GM12878 (cell line): Measurements from ENCODE around the gene RNU1-2. TPM values are rescaled to one million over a fixed set of nuclear protein-coding genes. Genes with fewer than 3 reads are reported as not detected.

Experiments used
- ATAC-seq: fragments of 200-7000 bp; cut with Tn5 transposase; 3 replicates; pipeline ENCODE4 v1.9.1; 2020; ENCODE audit warnings: mild to moderate bottlenecking, moderate library complexity
- BruUV-seq: library from RNA; stranded (reverse); fragments of 400-500 nt; replicated peaks from 2 replicates; lab custom pipeline; 2021; lab: Mats Ljungman, UMichigan
- CTCF ChIA-PET: fragments of 300-600 bp; sonication (Branson Sonifier 250); formaldehyde crosslinking; extraction: SDS; loops from one replicate; lab custom pipeline; 2021; ENCODE audit warnings: inconsistent platforms; lab: Yijun Ruan, JAX
- POLR2A ChIA-PET: fragments of 350-600 bp; formaldehyde crosslinking; extraction: SDS; loops from one replicate; lab custom pipeline; 2021; ENCODE audit warnings: inconsistent platforms; lab: Charles Lee
- RAD21 ChIA-PET: fragments of 300-600 bp; sonication (Branson Sonifier 250); formaldehyde crosslinking; loops from one replicate; lab custom pipeline; 2023; ENCODE audit warnings: antibody characterized with exemption; ENCODE audit not compliant: unreplicated experiment; lab: Charles Lee
- SMC1A ChIA-PET: fragments of 300-600 bp; sonication (Branson Sonifier 250); formaldehyde crosslinking; loops from one replicate; lab custom pipeline; 2023; ENCODE audit not compliant: unreplicated experiment, uncharacterized antibody; lab: Charles Lee
- DNase-seq: peaks from one replicate; pipeline ENCODE4 v3.0.0-alpha.2; 2011; ENCODE audit warnings: low read depth, low spot score
- FAIRE-seq: peaks from 3 replicates; lab custom pipeline; 2011; peaks lifted over from hg19 to GRCh38; lab: Jason Lieb, UNC
- H2AFZ ChIP-seq: 2 replicates; pipeline ENCODE4 v1.6.0; 2011; ENCODE audit warnings: low read depth, low read length, control low read depth; ENCODE audit not compliant: control insufficient read depth
- H3K27ac ChIP-seq: 2 replicates; pipeline ENCODE4 v1.5.1; 2011; ENCODE audit warnings: control low read depth; ENCODE audit not compliant: control insufficient read depth, insufficient read depth
- H3K27me3 ChIP-seq, 2 experiments: replicated peaks in 1 of 2; 2 replicates each; pipeline versions ENCODE4 v1.6.0 to v1.6.1; 2011; ENCODE audit warnings: low read length in 1 of 2; ENCODE audit not compliant: control insufficient read depth in 2 of 2, insufficient read depth in 2 of 2
- H3K36me3 ChIP-seq, 2 experiments: 2 replicates each; pipeline ENCODE4 v1.5.1; 2011; ENCODE audit warnings: low read length in 1 of 2; ENCODE audit not compliant: control insufficient read depth in 2 of 2, insufficient read depth in 2 of 2
- H3K4me1 ChIP-seq: 2 replicates; pipeline ENCODE4 v1.6.1; 2011; ENCODE audit warnings: mild to moderate bottlenecking, low read length, moderate library complexity, mixed read lengths; ENCODE audit not compliant: control insufficient read depth, insufficient read depth
- H3K4me2 ChIP-seq: 2 replicates; pipeline ENCODE4 v1.6.0; 2011; ENCODE audit warnings: control low read depth; ENCODE audit not compliant: control insufficient read depth, insufficient read depth
- H3K4me3 ChIP-seq: fragments of 200-600 bp; sonication (generic); 2 replicates; pipeline ENCODE4 v1.5.1; 2016
- H3K79me2 ChIP-seq: 2 replicates; pipeline ENCODE4 v1.6.0; 2011; ENCODE audit warnings: low read length; ENCODE audit not compliant: control insufficient read depth, insufficient read depth
- H3K9ac ChIP-seq: 2 replicates; pipeline ENCODE4 v1.8.0; 2011; ENCODE audit warnings: low read length, control low read depth, mixed read lengths; ENCODE audit not compliant: control insufficient read depth, insufficient read depth
- H3K9me3 ChIP-seq: replicated peaks from 3 replicates; pipeline ENCODE4 v1.5.1; 2011; ENCODE audit warnings: mild to moderate bottlenecking, low read length; ENCODE audit not compliant: control insufficient read depth, insufficient read depth
- H4K20me1 ChIP-seq: 2 replicates; pipeline ENCODE4 v1.6.0; 2011; ENCODE audit not compliant: control insufficient read depth, insufficient read depth
- CEBPB ChIP-seq, 2 experiments: fragments of 150-350 bp in 1 of 2; IDR thresholded peaks; 2 replicates each; pipeline ENCODE4 v1.6.1; 2012 to 2014; ENCODE audit warnings: low read depth in 2 of 2, low read length in 2 of 2, borderline replicate concordance in 1 of 2, inconsistent platforms in 1 of 2
- E2F4 ChIP-seq: IDR thresholded peaks from 2 replicates; pipeline ENCODE4 v1.6.1; 2012; ENCODE audit warnings: low read depth, low read length, improper control_type of control experiment
- E4F1 ChIP-seq: fragments of 450-650 bp; IDR thresholded peaks from 2 replicates; pipeline ENCODE4 v1.6.1; 2018; ENCODE audit warnings: borderline replicate concordance, mild to moderate bottlenecking; ENCODE audit not compliant: partially characterized antibody
- IRF3 ChIP-seq: fragments of 450-650 bp; IDR thresholded peaks from 2 replicates; pipeline ENCODE4 v1.6.1; 2014; ENCODE audit warnings: mild to moderate bottlenecking
- KLF5 ChIP-seq: fragments of 450-650 bp; IDR thresholded peaks from 2 replicates; pipeline ENCODE4 v1.6.1; 2014; ENCODE audit warnings: mild to moderate bottlenecking; ENCODE audit not compliant: partially characterized antibody
- RELB ChIP-seq: fragments of 450-650 bp; IDR thresholded peaks from 2 replicates; pipeline ENCODE4 v1.6.1; 2017; ENCODE audit warnings: low read depth, mild to moderate bottlenecking, moderate library complexity
- RUNX3 ChIP-seq: IDR thresholded peaks from 2 replicates; pipeline ENCODE4 v1.6.1; 2012; ENCODE audit warnings: low read length, inconsistent platforms
- SKIL ChIP-seq: fragments of 450-650 bp; IDR thresholded peaks from 2 replicates; pipeline ENCODE4 v1.6.1; 2017; ENCODE audit warnings: mild to moderate bottlenecking, low read depth, inconsistent platforms; ENCODE audit not compliant: poor library complexity, severe bottlenecking
- SMARCA5 ChIP-seq: fragments of 450-650 bp; IDR thresholded peaks from 2 replicates; pipeline ENCODE4 v1.6.1; 2017; ENCODE audit warnings: mild to moderate bottlenecking
- SRF ChIP-seq, 2 experiments: IDR thresholded peaks; 2 replicates each; pipeline ENCODE4 v1.6.1; 2011; ENCODE audit warnings: low read depth in 2 of 2, low read length in 2 of 2, mild to moderate bottlenecking in 1 of 2, moderate library complexity in 1 of 2
- TCF12 ChIP-seq: IDR thresholded peaks from 2 replicates; pipeline ENCODE4 v1.6.1; 2011; ENCODE audit warnings: low read depth, mild to moderate bottlenecking, low read length
- YY1 ChIP-seq: IDR thresholded peaks from 2 replicates; pipeline ENCODE4 v1.6.1; 2011; ENCODE audit warnings: low read depth, mild to moderate bottlenecking, low read length
- WGBS: methylation state at CpG from one replicate; pipeline ENCODE4 v1.1.6; 2016; ENCODE audit warnings: low lambda C conversion rate; ENCODE audit not compliant: insufficient replicate concordance, insufficient coverage; ENCODE audit errors: missing lambda C conversion rate; 5-methylcytosine and 5-hydroxymethylcytosine counted together
- in situ Hi-C: fragments of 300-500 bp; cut with MboI; formaldehyde crosslinking; loops from 9 replicates; pipeline ENCODE4 v1.14.3; 2018; ENCODE audit warnings: mixed read lengths
- intact Hi-C: fragments of 100-400 bp; cut with micrococcal nuclease; formaldehyde crosslinking; loops from one replicate; pipeline ENCODE4 v1.14.2; 2022; ENCODE audit not compliant: unreplicated experiment
- polyA plus RNA-seq, 11 experiments: library from polyadenylated mRNA; depleted of rRNA in 4 of 11; unstranded in 6 of 11; stranded (reverse) in 5 of 11; fragments of >200 nt; fragmentation: Nextera tagmentation in 4 of 11; fragmentation: Illumina TruSeq in 1 of 11; extraction: Ambion mirVana in 4 of 11; extraction: Trizol in 1 of 11; gene quantifications; 1 replicate in 1 of 11; 2 replicates in 10 of 11; pipeline versions ENCODE4 v1.2.1 to v1.2.3, GENCODE V29; 2011 to 2016; ENCODE audit warnings: inconsistent platforms in 2 of 11, missing spikeins in 2 of 11, low read depth in 1 of 11
- total RNA-seq, 4 experiments: library from RNA; depleted of rRNA in 3 of 4; stranded (reverse); fragments of >200 nt in 3 of 4; fragmentation: Illumina TruSeq in 1 of 4; extraction: Trizol in 1 of 4; gene quantifications; 2 replicates each; pipeline versions ENCODE4 v1.2.1 to v1.2.3, GENCODE V29; 2013 to 2021

The RNU1-2 gene
- total and polyA plus RNA-seq, 10 of the 15 experiments (the other 5 are each of a cell fraction or from before 2014, with no cell fraction given), result under 0.01 to 20,946 (median 4.7) TPM; not detected in 2

GRCh38 chr1:16903054-16903453, 7.3 kb downstream of the RNU1-2 start:
- BruUV-seq, result no TSS peak
- Histone ChIP-seq H3K36me3 (no peaks in the 10 kb centered on the region), H3K9me3 (no peaks in the 10 kb centered on the region; the same call in 2 of the 3 replicates), H3K27me3 (no peaks in the 10 kb centered on the region), H3K4me1 (peaks cover 10% of the 10 kb centered on the region; the same call in 1 of the 2 replicates)
- in situ Hi-C loops, result no loop called here
- no peak for ATAC-seq
- RAD21 ChIA-PET, result no interaction called here
- intact Hi-C loops, result no loop called here
- TF ChIP-seq YY1, result no peak
- no peak for TF ChIP-seq TCF12
- TF ChIP-seq IRF3, result no peak
- TF ChIP-seq RUNX3, result no peak
- TF ChIP-seq SMARCA5, result no peak
- no peak for TF ChIP-seq E2F4
- no peak for TF ChIP-seq SKIL
- TF ChIP-seq E4F1, result no peak
- no peak for TF ChIP-seq CEBPB (IDR thresholded peaks at IDR 0.05; ENCODE audit: borderline replicate concordance in 1 of 2, low read depth in 2 of 2, low read length in 2 of 2)
- TF ChIP-seq KLF5, result no peak
- no peak for TF ChIP-seq RELB
- TF ChIP-seq SRF (IDR thresholded peaks at IDR 0.05; ENCODE audit: low read depth in 2 of 2, low read length in 2 of 2), result no peak
- TF ChIP-seq, all 136 proteins: peak for 0
- 55% methylated on average over 2 of the region's 2 CpGs for WGBS
- SMC1A ChIA-PET, result no interaction called here
- no peak overlapping the region for H3K9ac ChIP-seq
- no peaks in the 10 kb centered on the region for H3K79me2 ChIP-seq
- DNase-seq (no peak), FAIRE-seq (no peak)
- peak overlapping the region; percentile 22; the same call in 1 of the 2 replicates for H2AFZ ChIP-seq
- no peak overlapping the region; the same call in 1 of the 2 replicates for H3K4me2 ChIP-seq
- no peak overlapping the region for H3K4me3 ChIP-seq
- POLR2A ChIA-PET, result no interaction called here
- no peak overlapping the region for H3K27ac ChIP-seq
- no peaks in the 10 kb centered on the region for H4K20me1 ChIP-seq
- CTCF ChIA-PET, result interaction anchor here (1.1 kb wide), 1 partner anchor 37 kb away, joined by 3 read pairs; no protein-coding TSS in a partner anchor
